K562 (cell line): Measurements from ENCODE around the gene ZYG11A. TPM values are rescaled to one million over a fixed set of nuclear protein-coding genes. Genes with fewer than 3 reads are reported as not detected.

Experiments
- ATAC-seq: fragments of 200-7000 bp; cut with Tn5 transposase; 3 replicates; pipeline ENCODE4 v1.9.1; 2020; ENCODE audit warnings: moderate library complexity
- BruUV-seq: library from RNA; stranded (reverse); fragments of 400-500 nt; replicated peaks from 2 replicates; lab custom pipeline; 2021; lab: Mats Ljungman, UMichigan
- CTCF ChIA-PET: fragments of 300-600 bp; formaldehyde crosslinking; extraction: SDS; loops from one replicate; lab custom pipeline; 2021; ENCODE audit warnings: low intra/inter-chr PET ratio; lab: Yijun Ruan, JAX
- POLR2A ChIA-PET: fragments of 300-600, 350-650 bp; sonication (Branson Sonifier 250); formaldehyde crosslinking; extraction: SDS; loops from one replicate; lab custom pipeline; 2021; ENCODE audit warnings: antibody characterized with exemption, inconsistent platforms; lab: Yijun Ruan, JAX
- DNase-seq, 4 experiments: peaks; one replicate each; pipeline versions ENCODE4 v3.0.0 to v3.0.0-alpha.2; 2011 to 2018; ENCODE audit warnings: low spot score in 3 of 4, mixed read lengths in 3 of 4; ENCODE audit errors: extremely low read depth in 1 of 4
- FAIRE-seq: peaks from 2 replicates; lab custom pipeline; 2011; peaks lifted over from hg19 to GRCh38; lab: Jason Lieb, UNC
- H2AFZ ChIP-seq: 2 replicates; pipeline ENCODE4 v1.6.0; 2011; ENCODE audit warnings: low read depth, low read length, control low read depth, inconsistent platforms
- H3K27ac ChIP-seq: fragments of 200-600 bp; 3 replicates; pipeline ENCODE4 v1.8.0; 2011; ENCODE audit warnings: low read depth, mild to moderate bottlenecking, control low read depth, inconsistent platforms, low read length, moderate library complexity, mixed read lengths; ENCODE audit errors: extremely low read depth
- H3K27me3 ChIP-seq, 2 experiments: fragments of 300-600 bp in 1 of 2; 2 replicates in 1 of 2; 3 replicates in 1 of 2; pipeline versions ENCODE4 v1.6.0 to v1.8.0; 2011; ENCODE audit warnings: inconsistent platforms in 2 of 2, low read length in 2 of 2, mild to moderate bottlenecking in 1 of 2, mixed read lengths in 1 of 2, moderate library complexity in 1 of 2; ENCODE audit not compliant: control insufficient read depth in 2 of 2, insufficient read depth in 2 of 2
- H3K36me3 ChIP-seq: fragments of 300-600 bp; 3 replicates; pipeline ENCODE4 v1.8.0; 2011; ENCODE audit warnings: mild to moderate bottlenecking, low read length, inconsistent platforms; ENCODE audit not compliant: control insufficient read depth, insufficient read depth
- H3K4me1 ChIP-seq, 2 experiments: fragments of 200-600 bp in 1 of 2; replicated peaks in 1 of 2; 2 replicates in 1 of 2; 3 replicates in 1 of 2; pipeline versions ENCODE4 v1.5.1 to v1.8.0; 2011; ENCODE audit warnings: inconsistent platforms in 2 of 2, low read length in 2 of 2, mild to moderate bottlenecking in 1 of 2, mixed read lengths in 1 of 2, moderate library complexity in 1 of 2; ENCODE audit not compliant: control insufficient read depth in 2 of 2, insufficient read depth in 2 of 2
- H3K4me2 ChIP-seq: 2 replicates; pipeline ENCODE4 v1.6.1; 2011; ENCODE audit warnings: low read length, control low read depth, inconsistent platforms, mixed read lengths; ENCODE audit not compliant: insufficient read depth
- H3K4me3 ChIP-seq: fragments of 200-600 bp; sonication (generic), shearing (Covaris generic); 2 replicates; pipeline ENCODE4 v1.5.1; 2016; ENCODE audit warnings: control low read depth, inconsistent platforms
- H3K79me2 ChIP-seq: fragments of 200-600 bp; 3 replicates; pipeline ENCODE4 v1.8.0; 2011; ENCODE audit warnings: low read length, inconsistent platforms; ENCODE audit not compliant: control insufficient read depth, insufficient read depth
- H3K9ac ChIP-seq, 2 experiments: 2 replicates each; pipeline versions ENCODE4 v1.6.0 to v1.6.1; 2011; ENCODE audit warnings: low read depth in 2 of 2, low read length in 2 of 2, control low read depth in 1 of 2, inconsistent platforms in 1 of 2, mild to moderate bottlenecking in 1 of 2, mixed read lengths in 1 of 2; ENCODE audit not compliant: insufficient read depth in 1 of 2
- H3K9me1 ChIP-seq: one replicate; pipeline ENCODE4 v1.6.0; 2011; ENCODE audit warnings: inconsistent platforms, mild to moderate bottlenecking, low read length, moderate library complexity; ENCODE audit not compliant: control insufficient read depth, insufficient read depth
- H3K9me3 ChIP-seq: replicated peaks from 2 replicates; pipeline ENCODE4 v1.5.1; 2011; ENCODE audit warnings: low read depth, low read length, inconsistent platforms; ENCODE audit not compliant: control insufficient read depth, insufficient read depth
- H4K20me1 ChIP-seq: replicated peaks from 2 replicates; pipeline ENCODE4 v1.6.1; 2011; ENCODE audit warnings: low read length, inconsistent platforms, mixed read lengths; ENCODE audit not compliant: control insufficient read depth, insufficient read depth
- ARID2 ChIP-seq: fragments of 450-650 bp; IDR thresholded peaks from 2 replicates; pipeline ENCODE4 v1.6.1; 2017; ENCODE audit warnings: antibody characterized with exemption, mild to moderate bottlenecking
- C11orf30 ChIP-seq: fragments of 450-650 bp; IDR thresholded peaks from 2 replicates; pipeline ENCODE4 v1.6.1; 2016; ENCODE audit warnings: low read depth, mild to moderate bottlenecking
- CHD1 ChIP-seq: fragments of 200-600 bp; sonication (generic); IDR thresholded peaks from one replicate; pipeline ENCODE4 v1.6.1; 2012; ENCODE audit warnings: mild to moderate bottlenecking, moderate library complexity, low read length, inconsistent platforms
- CHD4 ChIP-seq: fragments of 200-600 bp; sonication (generic); IDR thresholded peaks from 3 replicates; pipeline ENCODE4 v1.6.1; 2012; ENCODE audit warnings: low read depth, mild to moderate bottlenecking, mixed read lengths, low read length, inconsistent platforms; ENCODE audit not compliant: insufficient read depth, insufficient replicate concordance, poor library complexity, severe bottlenecking
- GATAD2B ChIP-seq: fragments of 450-650 bp; IDR thresholded peaks from 2 replicates; pipeline ENCODE4 v1.6.1; 2017; ENCODE audit warnings: mild to moderate bottlenecking, borderline replicate concordance
- HDAC2 ChIP-seq: fragments of 450-650 bp; IDR thresholded peaks from 2 replicates; pipeline ENCODE4 v1.6.1; 2016; ENCODE audit warnings: mild to moderate bottlenecking
- NEUROD1 ChIP-seq: fragments of 150-350 bp; IDR thresholded peaks from 2 replicates; pipeline ENCODE4 v1.6.1; 2014; ENCODE audit warnings: borderline replicate concordance, low read length, low read depth; ENCODE audit not compliant: partially characterized antibody
- PHTF2 ChIP-seq: fragments of 250-450 bp; sonication (Bioruptor Pico); IDR thresholded peaks from 2 replicates; pipeline ENCODE4 v1.5.0; 2021; ENCODE audit warnings: mild to moderate bottlenecking
- RAD51 ChIP-seq: fragments of 450-650 bp; IDR thresholded peaks from 2 replicates; pipeline ENCODE4 v1.7.1; 2016; ENCODE audit warnings: low read depth, mild to moderate bottlenecking, borderline replicate concordance
- RBM14 ChIP-seq: fragments of 200-400 bp; formaldehyde crosslinking; IDR thresholded peaks from 2 replicates; pipeline ENCODE4 v1.6.1; 2018; ENCODE audit warnings: low read depth, mild to moderate bottlenecking, low read length, moderate library complexity, borderline replicate concordance; ENCODE audit not compliant: insufficient read depth
- TEAD1 ChIP-seq, 2 experiments: fragments of 450-650 bp in 1 of 2; sonication (generic) in 1 of 2; formaldehyde crosslinking; IDR thresholded peaks; 2 replicates each; pipeline versions ENCODE4 v1.4.0 to v1.8.0; 2020 to 2022; ENCODE audit warnings: mild to moderate bottlenecking in 2 of 2, missing genetic modification reagents in 1 of 2
- ZBTB17 ChIP-seq: fragments of 450-650 bp; formaldehyde crosslinking; IDR thresholded peaks from 2 replicates; pipeline ENCODE4 v1.4.0; 2020; ENCODE audit warnings: mild to moderate bottlenecking
- ZNF41 ChIP-seq: fragments of 250-450 bp; sonication (Bioruptor Pico); conservative IDR thresholded peaks from 2 replicates; pipeline ENCODE4 v1.4.0; 2020; ENCODE audit warnings: mild to moderate bottlenecking
- WGBS: fragments of 100-300 bp; shearing (Covaris generic); methylation state at CpG from one replicate; pipeline ENCODE4 v1.1.6; 2016; ENCODE audit warnings: low coverage, mixed read lengths; ENCODE audit not compliant: insufficient coverage; ENCODE audit errors: missing lambda C conversion rate; 5-methylcytosine and 5-hydroxymethylcytosine counted together
- in situ Hi-C: fragments of 300-500 bp; cut with MboI; formaldehyde crosslinking; loops from 4 replicates; pipeline ENCODE4 v1.15.0; 2018; ENCODE audit warnings: inconsistent platforms, mixed read lengths
- intact Hi-C: fragments of 100-400 bp; cut with micrococcal nuclease; formaldehyde crosslinking; loops from 2 replicates; pipeline ENCODE4 v1.14.2; 2022
- polyA plus RNA-seq, 8 experiments: library from polyadenylated mRNA; depleted of rRNA in 4 of 8; stranded (reverse) in 5 of 8; unstranded in 3 of 8; fragments of >200 nt; fragmentation: Nextera tagmentation in 2 of 8; fragmentation: Illumina TruSeq in 1 of 8; extraction: Ambion mirVana in 2 of 8; extraction: Trizol in 1 of 8; gene quantifications; 2 replicates each; pipeline versions ENCODE4 v1.2.1 to v1.2.3, GENCODE V29; 2011 to 2014; ENCODE audit warnings: inconsistent platforms in 1 of 8, missing spikeins in 1 of 8
- total RNA-seq, 7 experiments: library from RNA; depleted of rRNA in 6 of 7; stranded (reverse); fragments of >200 nt in 6 of 7; fragmentation: Illumina TruSeq in 2 of 7; extraction: Trizol in 2 of 7; gene quantifications; 2 replicates each; pipeline versions ENCODE4 v1.2.1 to v1.2.3, GENCODE V29; 2011 to 2021; ENCODE audit warnings: low replicate concordance in 1 of 7
- TF ChIP-seq, protein P1 (sequence below): fragments of 250-450 bp; sonication (Bioruptor Pico); IDR thresholded peaks from 2 replicates; pipeline ENCODE4 v1.5.0; 2021
- TF ChIP-seq, protein P2 (sequence below): fragments of 250-450 bp; sonication (Bioruptor Pico); IDR thresholded peaks from 2 replicates; pipeline ENCODE4 v1.4.0; 2020; ENCODE audit warnings: borderline replicate concordance

The ZYG11A gene
- total and polyA plus RNA-seq, 9 of the 15 experiments (the other 6 are each of a cell fraction or from before 2014, with no cell fraction given) = 4.5 to 21.9 (median 14.0) TPM

DNA sequence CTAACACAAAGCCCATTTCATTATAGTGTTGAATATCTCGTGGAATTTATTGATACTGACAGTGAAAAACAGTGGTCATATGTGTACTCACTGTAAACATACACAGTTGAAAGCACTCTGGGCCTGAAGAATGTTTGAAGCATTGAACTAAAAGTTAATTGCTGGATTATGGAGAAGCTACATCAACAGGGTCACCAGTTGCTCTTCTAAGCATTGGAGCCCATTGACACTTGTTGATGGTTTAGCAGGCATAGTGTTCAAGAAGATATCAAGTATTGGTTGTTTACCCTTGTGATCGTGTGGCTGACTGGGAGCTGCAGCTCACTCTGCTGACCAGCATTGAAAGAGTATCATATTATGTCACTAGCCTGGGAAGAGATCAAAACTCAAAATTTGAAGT lies 10.3 kb downstream of the ZYG11A start:
- no TSS peak for BruUV-seq
- H3K27me3 ChIP-seq = no peaks in the 10 kb centered on the region
- H4K20me1 ChIP-seq = 0 out of 2 replicates have a peak, but pooled peaks cover 4% of the 10 kb centered on the region
- 73% methylated on average over 2 of the region's 2 CpGs for WGBS
- H3K79me2 ChIP-seq = peaks cover 89% of the 10 kb centered on the region
- FAIRE-seq = no peak
- no peak overlapping the region for H3K4me3 ChIP-seq
- DNase-seq = no peak
- no peak overlapping the region for H3K4me2 ChIP-seq
- TF ChIP-seq NEUROD1 = no peak
- no peak for TF ChIP-seq ZNF41
- TF ChIP-seq TEAD1 (CRISPR knock-in tag; IDR thresholded peaks at IDR 0.05) = no peak
- TF ChIP-seq RBM14 = no peak
- no peak for TF ChIP-seq ARID2
- TF ChIP-seq CHD4 = no peak
- TF ChIP-seq, protein P1, sequence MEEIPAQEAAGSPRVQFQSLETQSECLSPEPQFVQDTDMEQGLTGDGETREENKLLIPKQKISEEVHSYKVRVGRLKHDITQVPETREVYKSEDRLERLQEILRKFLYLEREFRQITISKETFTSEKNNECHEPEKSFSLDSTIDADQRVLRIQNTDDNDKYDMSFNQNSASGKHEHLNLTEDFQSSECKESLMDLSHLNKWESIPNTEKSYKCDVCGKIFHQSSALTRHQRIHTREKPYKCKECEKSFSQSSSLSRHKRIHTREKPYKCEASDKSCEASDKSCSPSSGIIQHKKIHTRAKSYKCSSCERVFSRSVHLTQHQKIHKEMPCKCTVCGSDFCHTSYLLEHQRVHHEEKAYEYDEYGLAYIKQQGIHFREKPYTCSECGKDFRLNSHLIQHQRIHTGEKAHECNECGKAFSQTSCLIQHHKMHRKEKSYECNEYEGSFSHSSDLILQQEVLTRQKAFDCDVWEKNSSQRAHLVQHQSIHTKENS (CRISPR knock-in tag) = no peak
- no peak for TF ChIP-seq HDAC2
- TF ChIP-seq PHTF2 (CRISPR knock-in tag) = no peak
- TF ChIP-seq CHD1 = no peak
- TF ChIP-seq, protein P2, sequence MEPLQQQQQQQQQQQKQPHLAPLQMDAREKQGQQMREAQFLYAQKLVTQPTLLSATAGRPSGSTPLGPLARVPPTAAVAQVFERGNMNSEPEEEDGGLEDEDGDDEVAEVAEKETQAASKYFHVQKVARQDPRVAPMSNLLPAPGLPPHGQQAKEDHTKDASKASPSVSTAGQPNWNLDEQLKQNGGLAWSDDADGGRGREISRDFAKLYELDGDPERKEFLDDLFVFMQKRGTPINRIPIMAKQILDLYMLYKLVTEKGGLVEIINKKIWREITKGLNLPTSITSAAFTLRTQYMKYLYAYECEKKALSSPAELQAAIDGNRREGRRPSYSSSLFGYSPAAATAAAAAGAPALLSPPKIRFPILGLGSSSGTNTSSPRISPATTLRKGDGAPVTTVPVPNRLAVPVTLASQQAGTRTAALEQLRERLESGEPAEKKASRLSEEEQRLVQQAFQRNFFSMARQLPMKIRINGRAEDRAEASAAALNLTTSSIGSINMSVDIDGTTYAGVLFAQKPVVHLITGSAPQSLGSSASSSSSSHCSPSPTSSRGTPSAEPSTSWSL (CRISPR knock-in tag) = no peak
- TF ChIP-seq GATAD2B = no peak
- no peak for TF ChIP-seq RAD51
- no peak for TF ChIP-seq C11orf30
- no peak for TF ChIP-seq ZBTB17 (CRISPR knock-in tag)
- no peak overlapping the region for H3K27ac ChIP-seq
- peaks cover 7 to 8% of the 10 kb centered on the region in 2 experiments; a peak in 1 of 5 replicates for H3K4me1 ChIP-seq
- peak; percentile 44 for ATAC-seq
- no peaks in the 10 kb centered on the region for H3K9me3 ChIP-seq
- H3K9ac ChIP-seq = no peak overlapping the region
- H2AFZ ChIP-seq = no peak overlapping the region
- in situ Hi-C loops = no loop called here
- intact Hi-C loops = no loop called here
- POLR2A ChIA-PET = interaction anchor here (0.6 to 1.8 kb wide), 4 partner anchors 9 to 1120 kb away, joined by 3 to 5 read pairs (median 3); no protein-coding TSS in a partner anchor
- CTCF ChIA-PET = no interaction called here
- peaks cover 44% of the 10 kb centered on the region for H3K36me3 ChIP-seq
- H3K9me1 ChIP-seq = no peaks in the 10 kb centered on the region
